HG03521 (cell line): ENCODE results near the gene GALNT7.
"Not testable (repeated sequence)": the region's sequence is repeated elsewhere in the genome, so short reads cannot be mapped to it uniquely, and the experiment has no call there.

ENCODE experiments used
- ATAC-seq: cut with Tn5 transposase; IDR thresholded peaks from one replicate; pipeline ENCODE4 v1.9.1; 2021; ENCODE audit warnings: mild to moderate bottlenecking, moderate library complexity; ENCODE audit not compliant: unreplicated experiment

GALNT7 gene

DNA sequence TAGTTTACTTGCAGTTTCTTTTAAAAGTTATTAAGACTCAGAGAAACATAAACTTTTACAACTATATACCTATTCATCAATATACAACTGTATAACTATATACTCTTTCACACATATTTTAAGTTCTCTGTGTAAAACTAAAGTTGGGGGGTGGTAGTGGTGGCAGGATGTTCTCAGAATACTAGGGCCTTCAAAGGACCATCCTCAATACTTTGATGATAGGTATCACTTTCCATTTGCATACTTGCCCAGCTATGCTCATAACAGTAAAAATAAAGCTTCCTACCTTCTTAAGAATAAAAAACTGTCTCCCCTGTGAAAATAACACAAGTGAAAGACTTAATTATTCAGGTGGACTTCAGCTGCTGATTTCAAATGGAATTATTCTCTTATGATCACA lies 2.9 kb upstream of the GALNT7 start:
- ATAC-seq = no peak

DNA sequence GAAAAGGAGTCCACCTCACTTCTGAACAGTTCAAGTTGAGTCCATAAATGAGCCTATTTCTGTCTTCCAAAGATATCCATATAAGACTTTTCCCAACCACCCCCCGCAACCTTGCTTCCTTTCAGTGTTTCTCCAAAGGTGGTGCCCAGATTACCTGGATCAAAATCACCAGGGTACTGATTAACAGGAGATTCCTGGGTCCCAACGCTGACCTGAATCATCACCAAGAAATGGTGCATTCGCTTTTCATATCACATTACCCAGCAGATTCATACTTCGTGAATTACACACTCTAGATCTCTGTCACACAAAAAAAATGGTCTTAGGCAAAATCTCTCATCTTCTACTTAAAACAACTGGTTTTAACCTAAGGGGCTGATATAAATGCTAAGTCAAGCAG lies 2.1 kb upstream of the GALNT7 start:
- ATAC-seq = no peak

DNA sequence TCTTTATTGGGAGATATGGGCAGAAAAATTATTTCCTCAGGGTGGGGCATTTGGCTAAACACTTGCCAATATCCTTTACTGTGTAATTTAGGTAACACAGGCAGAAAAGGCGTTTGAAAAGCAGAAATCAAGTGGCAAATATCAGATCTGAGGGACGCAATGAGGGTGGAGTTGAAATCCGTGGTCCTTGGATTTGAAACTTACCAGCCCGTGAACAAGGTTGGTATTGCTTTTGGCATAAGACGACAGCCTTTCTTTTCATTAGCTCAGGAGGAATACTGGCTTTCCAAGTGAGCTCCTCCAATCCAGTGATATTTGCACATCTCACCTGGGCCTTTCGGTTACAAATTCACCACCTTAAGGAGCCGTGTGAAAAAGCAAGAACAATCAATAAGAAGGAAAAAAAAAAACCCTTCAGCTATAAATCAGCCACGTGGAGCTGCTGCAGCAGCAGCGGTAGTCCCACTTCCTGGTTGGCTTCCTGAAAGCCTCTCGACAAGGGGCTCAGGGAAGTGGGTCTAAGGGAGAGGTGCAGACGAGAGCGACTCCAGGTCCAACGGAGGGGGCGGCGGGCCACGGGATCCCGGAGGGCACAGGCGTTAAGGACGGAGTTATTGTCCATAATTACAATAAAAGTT lies 734 bp upstream of the GALNT7 start:
- no peak for ATAC-seq

DNA sequence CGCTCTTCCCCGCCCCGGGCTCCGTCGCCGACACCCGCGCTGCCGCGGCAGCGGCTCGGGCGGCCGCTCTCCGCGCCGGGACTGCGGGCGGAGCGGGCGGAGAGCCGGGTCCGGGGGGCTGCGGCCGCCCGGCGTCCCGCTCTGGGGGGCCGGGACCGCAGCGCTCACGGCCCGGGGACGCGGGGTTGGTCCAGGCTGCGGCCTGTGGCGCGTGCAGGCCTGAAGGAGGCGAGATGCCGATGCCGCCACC lies 492 bp downstream of the GALNT7 start:
- no peak for ATAC-seq

DNA sequence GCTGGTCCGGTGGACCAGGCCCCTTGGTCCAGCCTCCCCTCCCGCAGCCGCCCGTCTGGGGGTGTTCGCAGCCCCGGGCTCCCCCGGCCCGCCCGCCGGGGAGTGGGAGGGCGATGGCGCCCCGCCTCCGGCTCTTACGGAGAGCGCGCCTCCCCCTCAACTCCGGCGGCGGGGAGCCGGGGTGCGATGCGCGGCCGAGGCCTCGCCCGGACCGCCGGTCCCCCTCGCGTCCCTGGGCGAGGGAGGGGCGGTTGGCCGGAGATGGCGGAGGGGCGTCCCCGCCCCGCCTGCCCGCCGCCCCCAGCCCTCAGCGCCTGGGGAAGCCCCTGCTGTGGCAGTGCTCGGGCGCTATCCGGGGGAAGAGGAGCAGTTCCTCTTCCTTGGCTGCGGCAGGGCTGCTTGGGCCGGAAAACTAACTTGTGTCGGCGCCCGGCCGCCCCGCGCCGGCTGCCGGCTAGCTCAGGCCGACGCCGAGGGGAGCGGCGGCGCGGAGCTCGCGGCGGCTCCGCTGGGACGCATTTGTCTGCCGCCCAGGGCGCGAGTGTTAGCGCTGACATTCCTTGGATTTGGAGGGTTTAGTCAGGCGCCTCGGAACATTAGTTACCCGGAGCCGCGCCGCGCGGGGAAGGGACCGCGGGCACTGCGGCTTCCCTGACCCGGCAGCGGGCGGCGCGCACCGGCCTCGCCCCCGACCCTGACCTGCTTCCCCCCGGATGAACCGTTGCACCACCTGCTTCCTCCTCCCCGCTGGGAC lies 994 bp downstream of the GALNT7 start:
- peak; percentile 62 for ATAC-seq

DNA sequence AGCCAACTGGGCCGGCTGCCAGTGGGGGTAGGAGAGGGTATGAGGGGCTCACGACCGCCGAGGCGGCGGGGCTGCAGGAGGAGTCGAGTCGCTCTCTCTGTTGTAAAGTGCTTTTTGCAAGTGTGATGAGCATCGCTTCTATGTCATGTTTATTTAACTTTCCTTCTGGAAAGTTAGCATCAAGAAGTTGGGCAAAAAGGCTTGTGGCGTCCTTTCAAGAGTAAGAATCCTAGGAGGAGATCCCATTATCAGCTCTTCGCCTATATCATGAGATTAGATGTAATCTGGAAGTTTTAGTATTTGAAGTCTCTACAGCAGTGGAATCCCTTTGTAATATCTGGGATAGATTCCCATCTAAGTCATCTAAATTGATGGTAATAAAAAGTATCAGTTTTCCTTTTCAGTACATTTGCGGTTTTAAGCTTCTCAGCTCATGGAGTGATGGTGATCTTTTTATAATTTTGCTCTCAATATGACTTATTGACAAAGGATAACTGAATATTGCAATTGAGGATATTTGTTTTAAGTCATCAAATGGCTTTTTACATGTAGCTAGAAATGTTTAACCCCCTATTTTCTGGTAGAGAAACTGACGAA lies 1.7 kb downstream of the GALNT7 start:
- ATAC-seq = no peak

DNA sequence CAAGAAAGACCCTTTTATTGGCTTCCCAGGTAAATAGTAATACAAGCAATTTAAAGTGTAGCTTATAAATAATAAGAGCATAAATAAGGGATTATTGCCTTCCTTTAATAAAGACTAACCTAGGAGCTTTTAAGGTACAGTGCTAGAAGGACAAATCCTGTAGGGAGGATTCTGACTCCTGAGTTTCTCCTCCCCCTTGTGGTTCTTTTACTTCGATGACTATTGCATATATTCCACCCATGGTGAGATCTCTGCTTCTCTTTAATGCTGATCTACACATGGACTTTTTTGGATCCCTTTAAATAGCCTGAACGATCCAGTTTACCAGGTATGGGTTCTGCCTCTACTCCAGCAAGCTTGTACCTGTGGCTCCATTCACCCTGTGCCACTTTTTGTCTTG lies 2.5 kb downstream of the GALNT7 start:
- ATAC-seq = no peak

DNA sequence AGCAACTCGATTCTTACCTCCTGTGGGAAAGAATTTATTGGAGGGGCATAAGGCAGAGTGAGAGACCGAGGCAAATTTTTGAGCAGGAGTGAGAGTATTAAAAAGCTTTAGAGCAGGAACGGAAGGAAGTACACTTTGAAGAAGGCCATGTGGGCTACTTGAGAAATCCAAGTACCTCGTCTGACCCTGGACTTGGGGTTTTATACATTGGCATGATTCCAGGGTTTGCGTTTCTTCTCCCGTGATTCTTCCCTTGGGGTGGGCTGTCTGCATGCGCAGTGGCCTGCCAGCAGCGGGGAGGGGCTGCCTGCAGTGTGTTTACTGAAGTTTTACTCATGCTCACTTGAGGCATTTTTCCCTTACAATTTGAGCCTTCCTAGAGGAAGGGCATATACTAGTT lies 3.4 kb downstream of the GALNT7 start:
- no peak for ATAC-seq

DNA sequence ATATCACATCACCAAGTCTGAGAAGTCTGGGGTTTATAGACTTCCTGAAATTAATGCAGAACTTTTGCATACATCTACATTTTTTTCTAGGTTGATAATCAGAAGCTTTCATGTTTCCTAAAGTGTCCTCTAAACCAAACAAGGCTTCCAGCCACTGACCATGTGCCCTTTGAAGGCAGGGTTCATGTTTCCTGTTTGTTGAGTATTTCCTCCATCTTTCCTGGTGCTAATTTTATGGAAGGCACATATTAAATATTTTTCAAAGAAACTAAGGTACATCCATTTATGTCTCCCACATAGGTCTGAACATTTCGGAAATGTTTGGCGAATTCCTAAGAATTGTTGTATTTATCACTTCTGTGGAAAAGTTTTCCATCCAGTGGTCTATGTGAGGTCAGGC lies 5.6 kb downstream of the GALNT7 start:
- no peak for ATAC-seq

DNA sequence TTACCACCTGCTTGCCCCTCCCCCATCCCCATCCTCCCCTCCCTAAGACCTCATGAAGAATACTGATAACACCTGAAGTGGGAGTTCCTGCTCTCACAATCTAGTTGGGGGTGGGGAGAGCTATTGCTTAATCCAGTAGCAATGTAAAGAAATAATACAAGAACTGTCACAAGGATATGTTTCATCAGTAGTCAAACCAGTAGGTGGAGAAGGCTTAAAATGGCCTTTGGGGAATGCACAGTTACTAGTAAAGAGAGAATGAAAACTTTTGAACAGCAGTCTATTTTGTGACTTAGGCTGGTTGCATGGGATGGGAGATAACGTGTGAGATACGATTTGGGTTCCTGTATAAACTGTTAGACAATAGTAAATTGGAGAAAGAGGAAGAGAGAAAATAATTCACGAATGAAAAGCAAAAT lies 6.0 kb downstream of the GALNT7 start:
- no peak for ATAC-seq

DNA sequence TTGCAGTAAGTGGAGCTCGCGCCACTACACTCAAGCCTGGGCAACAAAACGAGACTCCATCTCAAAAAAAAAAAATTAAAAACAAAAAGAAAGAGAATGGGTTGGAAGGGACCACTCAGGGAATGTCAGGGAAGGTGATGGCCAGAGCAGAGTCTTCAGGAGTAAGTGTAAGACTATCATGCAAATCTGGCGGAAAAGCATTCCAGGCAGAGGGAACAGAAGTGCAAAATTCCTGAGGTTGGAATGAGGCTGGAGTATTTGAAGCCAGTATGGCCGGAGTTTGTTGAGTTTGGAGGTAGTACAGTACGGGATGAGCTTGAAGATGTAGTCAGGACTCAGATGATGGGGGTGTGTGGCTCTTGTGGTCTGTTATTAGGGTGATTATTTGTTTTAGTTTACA lies 7.4 kb downstream of the GALNT7 start:
- no peak for ATAC-seq

DNA sequence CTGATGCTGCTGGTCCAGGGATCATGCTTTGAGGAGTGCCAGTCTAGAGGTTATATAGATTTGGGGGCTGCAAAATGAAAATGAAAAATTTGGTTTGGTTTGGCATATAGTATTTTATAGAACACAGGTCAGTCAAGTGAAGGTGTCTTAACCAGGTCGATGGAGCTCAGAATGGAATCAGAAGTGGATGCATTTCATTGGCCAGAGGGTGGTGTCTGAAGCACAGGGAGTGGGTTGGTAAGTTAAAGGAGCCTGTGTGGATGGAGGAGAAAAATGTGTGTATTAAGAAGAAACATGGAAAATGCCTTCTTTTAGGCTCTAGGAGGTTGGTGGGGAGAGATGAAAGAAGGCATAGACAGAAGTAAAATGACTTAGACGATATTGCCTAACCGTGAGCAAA lies 8.6 kb downstream of the GALNT7 start:
- no peak for ATAC-seq

DNA sequence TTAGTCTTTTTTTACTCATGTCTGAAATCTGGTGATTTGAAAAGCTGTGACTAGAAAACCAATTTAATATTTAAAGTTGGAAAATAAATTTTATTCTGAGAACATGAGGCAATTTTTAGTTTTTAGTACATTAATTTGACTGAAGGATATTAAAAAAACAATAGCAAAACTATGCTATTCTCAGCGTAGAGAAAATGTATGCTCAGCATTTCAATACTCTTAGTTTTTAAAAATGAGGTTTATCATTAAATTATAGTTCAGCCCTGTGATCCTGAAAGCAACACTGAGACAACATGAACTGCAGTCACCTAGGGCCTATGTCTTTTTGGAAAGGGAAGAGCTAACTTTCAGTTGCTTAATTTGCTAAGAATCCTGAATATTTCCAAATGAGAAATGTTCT lies 9.5 kb downstream of the GALNT7 start:
- no peak for ATAC-seq

DNA sequence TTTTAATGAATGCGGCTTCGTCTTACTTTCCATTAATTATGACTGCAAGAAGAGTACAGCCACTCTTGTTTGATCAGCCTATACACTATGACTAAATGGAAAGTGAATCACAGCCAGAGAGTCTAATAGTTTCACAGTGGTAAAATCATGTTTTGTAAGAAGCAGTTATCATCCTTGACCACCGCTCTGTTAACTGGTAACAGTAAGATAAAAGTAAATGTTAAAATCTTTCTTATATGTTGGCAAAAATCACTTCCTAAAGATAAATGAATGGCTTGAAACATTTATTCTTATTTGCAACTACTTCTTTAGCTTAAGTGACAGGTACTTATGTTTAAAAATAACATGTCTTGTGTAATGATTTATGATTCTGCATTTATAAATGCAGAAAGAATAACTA lies 13.2 kb downstream of the GALNT7 start:
- no peak for ATAC-seq

DNA sequence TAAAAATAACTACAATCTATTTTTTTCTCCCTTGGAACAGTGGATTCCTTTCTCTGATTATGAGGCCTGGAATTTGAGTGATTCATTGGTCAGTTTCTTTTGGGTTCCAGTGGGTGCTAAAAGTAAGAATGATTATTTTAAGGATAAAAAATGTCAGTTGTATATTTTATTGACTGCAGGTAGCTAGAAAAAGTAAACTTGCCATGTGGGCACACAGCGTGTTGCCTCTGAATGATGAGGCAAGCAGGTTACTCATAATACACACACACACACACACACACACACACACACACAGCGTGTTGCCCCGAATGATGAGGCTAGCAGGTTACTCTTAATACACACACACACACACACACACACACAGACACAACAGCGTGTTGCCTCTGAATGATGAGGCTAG lies 13.8 kb downstream of the GALNT7 start:
- ATAC-seq = no peak

DNA sequence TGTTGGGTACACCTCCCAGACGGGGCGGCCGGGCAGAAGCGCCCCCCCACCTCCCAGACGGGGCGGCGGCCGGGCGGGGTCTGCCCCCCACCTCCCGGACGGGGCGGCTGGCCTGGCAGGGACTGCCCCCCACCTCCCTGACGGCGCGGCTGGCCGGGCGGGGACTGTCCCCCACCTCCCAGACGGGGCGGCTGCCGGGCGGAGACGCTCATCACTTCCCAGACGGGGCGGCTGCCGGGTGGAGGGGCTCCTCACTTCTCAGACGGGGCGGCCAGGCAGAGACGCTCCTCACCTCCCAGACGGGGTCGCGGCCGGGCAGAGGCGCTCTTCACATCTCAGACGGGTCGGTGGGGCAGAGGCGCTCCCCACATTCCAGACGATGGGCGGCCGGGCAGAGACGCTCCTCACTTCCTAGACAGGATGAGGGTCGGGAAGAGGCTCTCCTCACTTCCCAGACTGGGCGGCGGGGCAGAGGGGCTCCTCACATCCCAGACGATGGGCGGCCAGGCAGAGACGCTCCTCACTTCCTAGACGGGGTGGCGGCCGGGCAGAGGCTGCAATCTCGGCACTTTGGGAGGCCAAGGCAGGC lies 15.1 kb downstream of the GALNT7 start:
- not testable (repeated sequence) for ATAC-seq

DNA sequence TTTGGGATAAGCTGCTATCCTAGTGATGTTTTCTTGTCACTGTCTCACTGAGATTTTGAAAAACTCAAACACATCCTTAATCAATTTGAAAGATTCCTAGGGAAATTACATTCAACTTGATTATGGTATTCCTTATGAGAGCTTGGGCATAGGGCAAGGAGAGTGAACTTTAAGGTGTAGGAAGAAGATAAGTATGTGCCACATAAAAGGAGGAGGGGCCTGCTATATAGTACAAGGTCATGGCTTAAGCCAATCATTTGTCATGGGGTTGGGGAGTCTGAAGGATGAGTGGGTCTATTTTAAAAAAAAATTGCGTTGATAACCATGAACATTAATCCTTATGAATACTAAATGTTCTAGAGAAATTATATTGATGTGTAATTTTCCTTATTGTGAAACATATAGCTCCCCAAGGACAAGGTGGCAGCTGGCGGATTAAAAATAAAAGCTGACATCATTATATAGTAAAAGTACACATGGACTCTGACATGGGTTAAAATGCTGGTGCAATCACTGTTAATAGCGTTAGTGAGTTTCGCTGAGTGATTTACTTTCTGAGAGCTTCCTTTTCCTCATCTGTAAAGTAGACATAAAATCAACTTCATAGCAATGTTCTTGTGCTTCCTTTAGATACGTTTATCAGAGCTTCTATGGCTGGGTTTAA lies 17.4 kb downstream of the GALNT7 start:
- ATAC-seq = no peak

DNA sequence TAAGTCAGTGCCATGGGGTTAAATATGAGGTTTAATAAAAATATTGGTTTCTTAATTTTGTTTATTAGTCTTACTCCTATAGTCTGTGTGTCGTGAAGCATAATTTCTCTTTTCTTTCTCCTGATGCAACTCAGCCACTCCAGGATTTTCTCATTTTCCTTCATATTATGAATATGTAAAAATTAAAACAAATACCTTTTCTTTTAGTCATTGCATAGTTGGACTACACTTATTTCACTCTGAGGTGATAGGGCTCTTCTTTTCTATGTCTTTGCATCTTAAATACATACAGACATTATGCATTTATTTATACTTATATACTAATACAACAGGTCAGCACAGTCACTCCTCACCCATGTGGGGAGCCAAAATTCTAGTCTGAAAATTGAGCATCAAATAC lies 19.1 kb downstream of the GALNT7 start:
- ATAC-seq = no peak

DNA sequence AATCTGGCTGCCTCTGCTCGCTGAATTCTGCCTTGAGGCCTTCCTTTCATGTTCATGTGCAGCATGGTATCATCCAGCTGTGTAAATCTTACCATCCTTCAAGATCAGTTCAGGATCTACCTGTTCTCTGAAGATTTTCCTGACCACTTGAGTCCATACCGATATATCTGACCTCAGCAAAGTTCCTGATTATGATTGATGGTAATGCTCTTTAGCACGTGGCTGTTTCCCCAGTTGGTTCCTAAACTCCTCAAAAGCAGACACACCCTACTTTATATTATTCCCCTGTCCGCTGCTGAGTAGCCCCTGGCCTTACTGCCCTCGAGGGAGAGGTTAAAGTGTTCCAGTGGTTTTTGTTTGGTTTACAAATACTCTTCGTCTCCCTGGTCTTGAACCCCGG lies 20.0 kb downstream of the GALNT7 start:
- ATAC-seq = no peak

DNA sequence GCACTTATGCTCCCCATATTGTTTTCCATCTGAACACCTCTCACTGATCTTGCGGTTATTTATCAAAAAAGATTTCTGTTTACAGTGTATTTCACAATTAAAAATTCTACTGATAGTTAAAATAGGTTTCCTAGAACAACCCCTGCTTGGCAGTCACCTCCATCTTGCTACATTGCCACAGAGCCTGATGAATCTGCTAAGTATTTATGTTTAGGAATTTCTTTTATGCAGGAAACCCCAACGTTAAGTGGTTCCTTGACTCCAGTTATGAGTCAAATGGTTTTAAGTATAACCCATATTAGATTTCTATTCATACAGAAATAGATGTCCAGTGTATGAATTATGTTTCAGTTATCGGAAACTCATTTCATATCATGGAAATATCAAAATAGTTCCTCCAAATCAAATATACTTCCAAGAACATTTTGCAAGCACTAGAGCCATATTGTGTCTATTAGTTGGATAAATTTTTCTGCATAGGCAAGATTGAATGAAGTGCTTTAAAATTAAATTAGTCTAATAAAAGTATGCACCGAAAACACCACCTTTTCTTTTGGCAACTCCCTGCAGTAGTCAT lies 20.6 kb downstream of the GALNT7 start:
- no peak for ATAC-seq

DNA sequence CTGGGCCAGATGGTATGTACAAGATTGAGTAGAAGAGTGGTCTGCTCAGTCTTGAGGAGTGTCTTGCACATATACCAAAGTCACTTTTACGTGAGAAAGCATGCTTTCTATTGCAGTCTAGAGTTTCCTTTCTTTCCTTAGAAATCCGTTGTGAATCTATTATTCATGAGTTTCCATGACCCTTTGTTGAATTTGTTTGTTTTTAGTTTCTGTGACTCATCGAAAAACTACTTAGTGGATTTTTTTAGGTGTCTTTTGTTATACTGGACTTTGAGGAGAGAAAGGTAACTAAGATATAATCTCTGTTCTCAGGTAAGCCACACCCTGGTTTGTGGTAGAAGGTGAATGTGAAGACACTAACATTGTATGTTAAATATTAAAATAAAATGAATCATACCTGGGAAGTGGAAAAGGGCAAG lies 23.0 kb downstream of the GALNT7 start:
- ATAC-seq = no peak
